Upper lobe of right lung (tissue), 1 donor: ENCODE data around the gene FCHSD1. TPM values are rescaled to one million over a fixed set of nuclear protein-coding genes. Genes with fewer than 3 reads are reported as not detected.
A peak's percentile ranks its signal among the peaks of the same experiment; 100 is the strongest.
"Not testable (repeated sequence)": the region's sequence is repeated elsewhere in the genome, so short reads cannot be mapped to it uniquely, and the experiment has no call there.

Experiments used
- ATAC-seq: fragments of 200-7000 bp; cut with Tn5 transposase; one replicate; pipeline ENCODE4 v1.9.1; 2020; ENCODE audit warnings: mild to moderate bottlenecking, moderate library complexity
- DNase-seq: peaks from one replicate; pipeline ENCODE4 v3.0.0-alpha.2; 2020
- H3K27ac ChIP-seq: fragments of 200-600 bp; one replicate; pipeline ENCODE4 v1.8.0; 2022
- H3K27me3 ChIP-seq: fragments of 200-600 bp; one replicate; pipeline ENCODE4 v1.8.0; 2022; ENCODE audit warnings: mild to moderate bottlenecking
- H3K36me3 ChIP-seq: fragments of 200-600 bp; one replicate; pipeline ENCODE4 v1.8.0; 2022
- H3K4me1 ChIP-seq: fragments of 200-600 bp; one replicate; pipeline ENCODE4 v1.8.0; 2022
- H3K4me3 ChIP-seq: fragments of 200-600 bp; one replicate; pipeline ENCODE4 v1.8.0; 2022; ENCODE audit warnings: mild to moderate bottlenecking
- H3K9me3 ChIP-seq: fragments of 200-600 bp; one replicate; pipeline ENCODE4 v1.8.0; 2022
- intact Hi-C: fragments of 100-400 bp; cut with DNase I; formaldehyde crosslinking; loops from one replicate; pipeline ENCODE4 v1.11.0; 2022
- total RNA-seq: library from RNA; stranded (reverse); fragmentation: NEBNext Ultra II Directional; extraction: Animal tissue kit (Norgen Biotek cat#: 25700); gene quantifications from one replicate; pipeline ENCODE4 v1.2.1, GENCODE V29; 2021
- TF ChIP-seq, protein P1 (sequence below): fragments of 200-600 bp; IDR thresholded peaks from one replicate; pipeline ENCODE4 v1.8.0; 2022; ENCODE audit warnings: antibody characterized with exemption
- donor health status: DM: no; HTN: yes; CAD: no; lungs with severe emphysema.

The FCHSD1 gene
- total RNA-seq, 1 donor from 2014 or later, result 13.6 TPM

DNA sequence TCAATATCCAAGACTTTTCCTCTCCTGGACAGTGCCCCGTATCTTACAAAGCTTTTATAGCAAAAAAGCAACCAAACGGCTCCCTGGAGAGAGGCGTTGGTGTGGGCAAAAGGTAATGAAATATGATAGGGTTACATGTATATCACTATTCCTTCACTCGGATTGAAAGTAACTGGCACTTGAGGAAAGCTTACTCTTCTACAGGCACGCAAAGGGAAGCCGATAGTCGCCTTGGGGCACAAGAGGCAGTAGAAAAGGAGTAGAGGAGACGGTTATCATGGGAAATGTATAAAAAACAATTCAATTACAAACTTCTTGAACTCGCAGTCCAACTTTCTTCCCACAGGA is 33.6 kb downstream of the FCHSD1 start:
- no peak for DNase-seq
- intact Hi-C loops, result no loop called here

DNA sequence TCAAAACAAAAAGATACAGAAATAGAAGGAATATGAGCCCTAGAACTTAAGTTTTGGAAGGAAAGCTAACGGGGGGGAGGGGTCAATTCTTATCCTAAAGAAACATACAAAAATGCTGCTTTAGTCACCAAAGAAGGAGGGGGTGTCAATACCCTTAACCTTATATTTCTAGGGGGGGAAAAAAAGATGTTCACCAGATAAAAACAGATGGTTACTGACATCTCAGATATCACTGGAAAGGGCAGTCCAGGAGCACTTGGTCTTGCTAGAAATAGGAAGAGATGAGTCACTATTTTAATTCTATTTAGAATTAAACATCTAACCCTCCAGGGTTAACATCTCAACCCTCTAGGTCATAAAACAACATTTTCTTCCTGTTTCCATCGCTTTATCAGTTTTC is 34.1 kb downstream of the FCHSD1 start:
- Histone ChIP-seq H3K36me3 (peaks cover 21% of the 10 kb centered on the region), H3K9me3 (no peaks in the 10 kb centered on the region), H3K4me3 (peak overlapping the region; percentile 95), H3K4me1 (peaks cover 38% of the 10 kb centered on the region), H3K27me3 (no peaks in the 10 kb centered on the region), H3K27ac (peak overlapping the region; percentile 95)
- intact Hi-C loops, result no loop called here
- ATAC-seq, result no peak
- no peak for DNase-seq
- TF ChIP-seq, protein P1, sequence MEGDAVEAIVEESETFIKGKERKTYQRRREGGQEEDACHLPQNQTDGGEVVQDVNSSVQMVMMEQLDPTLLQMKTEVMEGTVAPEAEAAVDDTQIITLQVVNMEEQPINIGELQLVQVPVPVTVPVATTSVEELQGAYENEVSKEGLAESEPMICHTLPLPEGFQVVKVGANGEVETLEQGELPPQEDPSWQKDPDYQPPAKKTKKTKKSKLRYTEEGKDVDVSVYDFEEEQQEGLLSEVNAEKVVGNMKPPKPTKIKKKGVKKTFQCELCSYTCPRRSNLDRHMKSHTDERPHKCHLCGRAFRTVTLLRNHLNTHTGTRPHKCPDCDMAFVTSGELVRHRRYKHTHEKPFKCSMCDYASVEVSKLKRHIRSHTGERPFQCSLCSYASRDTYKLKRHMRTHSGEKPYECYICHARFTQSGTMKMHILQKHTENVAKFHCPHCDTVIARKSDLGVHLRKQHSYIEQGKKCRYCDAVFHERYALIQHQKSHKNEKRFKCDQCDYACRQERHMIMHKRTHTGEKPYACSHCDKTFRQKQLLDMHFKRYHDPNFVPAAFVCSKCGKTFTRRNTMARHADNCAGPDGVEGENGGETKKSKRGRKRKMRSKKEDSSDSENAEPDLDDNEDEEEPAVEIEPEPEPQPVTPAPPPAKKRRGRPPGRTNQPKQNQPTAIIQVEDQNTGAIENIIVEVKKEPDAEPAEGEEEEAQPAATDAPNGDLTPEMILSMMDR, result no peak

More for the DNA sequence above, 33.6 kb downstream of the FCHSD1 start:
- H3K27ac ChIP-seq, result peak overlapping the region; percentile 95
- H3K9me3 ChIP-seq, result no peaks in the 10 kb centered on the region
- peaks cover 32% of the 10 kb centered on the region for H3K4me1 ChIP-seq
- ATAC-seq, result no peak
- H3K27me3 ChIP-seq, result no peaks in the 10 kb centered on the region
- TF ChIP-seq, protein P1, result no peak
- peak overlapping the region; percentile 95 for H3K4me3 ChIP-seq
- H3K36me3 ChIP-seq, result peaks cover 26% of the 10 kb centered on the region

DNA sequence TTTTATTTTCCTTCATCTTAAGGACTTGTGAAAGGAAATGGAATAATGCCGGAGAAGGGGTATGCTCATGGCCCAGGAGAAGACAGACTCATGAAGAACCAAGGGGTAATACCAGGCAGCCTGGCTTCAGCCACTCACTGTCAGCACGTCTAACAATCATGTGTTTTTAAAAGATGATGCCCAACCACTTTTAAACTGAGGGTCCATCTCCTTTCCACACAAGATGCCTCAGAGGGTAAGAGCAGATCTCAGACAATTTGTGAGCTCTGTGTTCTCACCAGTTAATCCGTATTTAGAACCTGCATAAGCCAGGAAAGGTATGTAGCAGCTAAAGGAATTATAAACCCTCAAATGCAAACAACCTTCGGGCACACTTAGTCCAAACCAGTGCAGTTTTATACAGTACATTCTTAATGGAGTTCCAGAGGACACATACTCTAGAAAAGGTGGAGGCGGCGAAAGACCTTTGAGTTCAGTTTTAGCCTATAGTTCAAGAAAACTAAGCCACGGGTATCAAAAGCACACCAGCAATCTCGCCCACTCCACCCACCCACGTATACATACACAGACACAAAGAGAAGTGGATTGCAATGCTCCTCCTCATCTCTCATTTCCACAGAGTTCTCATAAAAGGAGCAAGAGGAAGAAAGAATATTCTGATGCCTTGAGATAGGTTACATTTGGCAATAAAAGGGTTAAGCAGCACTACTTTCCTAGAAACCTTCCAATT is 35.1 kb downstream of the FCHSD1 start:
- TF ChIP-seq, protein P1, result no peak
- intact Hi-C loops, result no loop called here
- Histone ChIP-seq H3K4me3 (peak overlapping the region; percentile 17), H3K27ac (no peak overlapping the region), H3K9me3 (no peaks in the 10 kb centered on the region), H3K4me1 (peaks cover 40% of the 10 kb centered on the region), H3K36me3 (peaks cover 11% of the 10 kb centered on the region), H3K27me3 (no peaks in the 10 kb centered on the region)
- DNase-seq (no peak), ATAC-seq (no peak)

DNA sequence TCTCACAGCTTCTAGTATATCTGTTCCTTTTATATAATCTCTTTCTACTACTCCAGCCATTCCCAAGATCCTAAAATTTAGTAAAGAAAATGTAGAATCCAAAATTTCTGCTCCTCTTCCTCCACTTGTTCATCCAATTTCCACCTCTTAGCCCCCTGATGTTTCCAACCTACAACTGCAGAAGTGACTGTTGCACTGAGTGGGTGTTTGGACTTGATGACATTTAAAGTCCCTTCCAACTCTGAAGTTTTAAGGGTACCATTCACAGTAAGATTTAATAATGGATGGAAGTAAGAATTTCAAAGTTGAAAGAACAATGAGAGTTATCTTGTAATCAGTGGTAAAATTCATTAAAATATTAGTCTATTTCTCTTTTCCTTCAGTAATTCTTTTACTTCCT is 37.9 kb downstream of the FCHSD1 start:
- H3K27me3 ChIP-seq, result no peaks in the 10 kb centered on the region
- intact Hi-C loops, result no loop called here
- peaks cover 55% of the 10 kb centered on the region for H3K4me1 ChIP-seq
- DNase-seq, result no peak
- no peak overlapping the region for H3K27ac ChIP-seq
- no peak overlapping the region for H3K4me3 ChIP-seq
- H3K9me3 ChIP-seq, result no peaks in the 10 kb centered on the region
- TF ChIP-seq, protein P1, result no peak
- no peaks in the 10 kb centered on the region for H3K36me3 ChIP-seq
- no peak for ATAC-seq

DNA sequence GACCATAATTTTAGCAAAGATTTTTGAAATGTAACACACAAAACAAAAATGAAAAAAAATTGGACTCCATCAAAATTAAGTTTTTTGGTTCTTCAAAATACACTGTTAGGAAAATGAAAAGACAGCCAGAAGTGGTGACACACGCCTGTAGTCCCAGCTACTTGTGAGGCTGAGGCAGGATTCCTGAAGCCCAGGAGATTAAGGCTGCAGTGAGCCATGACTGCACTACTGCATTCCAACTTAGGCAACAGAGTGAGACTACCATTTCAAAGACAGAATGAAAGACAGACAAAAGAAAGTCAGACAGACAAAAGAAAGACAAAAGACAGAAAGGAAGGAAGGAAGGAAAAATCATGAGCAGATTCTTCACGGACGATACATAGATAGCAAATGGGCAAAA is 39.9 kb downstream of the FCHSD1 start:
- no peak overlapping the region for H3K4me3 ChIP-seq
- H3K36me3 ChIP-seq, result no peaks in the 10 kb centered on the region
- H3K9me3 ChIP-seq, result no peaks in the 10 kb centered on the region
- H3K4me1 ChIP-seq, result peaks cover 52% of the 10 kb centered on the region
- DNase-seq (no peak), ATAC-seq (no peak)
- TF ChIP-seq, protein P1, result no peak
- H3K27me3 ChIP-seq, result no peaks in the 10 kb centered on the region
- intact Hi-C loops, result no loop called here
- H3K27ac ChIP-seq, result no peak overlapping the region

DNA sequence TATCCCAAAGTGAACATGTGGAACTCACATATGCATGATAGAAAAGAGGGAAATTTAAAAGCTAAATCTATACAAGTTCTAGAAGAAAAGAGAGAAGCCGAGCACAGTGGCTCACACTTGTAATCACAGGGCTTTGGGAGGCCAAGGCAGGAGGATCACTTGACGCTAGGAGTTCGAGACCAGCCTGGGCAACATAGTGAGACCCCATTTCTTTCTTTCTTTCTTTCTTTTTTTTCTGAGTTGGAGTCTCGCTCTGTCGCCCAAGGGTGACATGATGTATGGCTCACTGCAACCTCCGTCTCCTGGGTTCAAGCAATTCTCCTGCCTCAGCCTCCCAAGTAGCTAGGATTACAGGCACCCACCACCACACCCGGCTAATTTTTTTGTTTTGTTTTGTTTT is 41.3 kb downstream of the FCHSD1 start:
- H3K9me3 ChIP-seq, DNase-seq, H3K27ac ChIP-seq, intact Hi-C loops, H3K36me3 ChIP-seq, H3K27me3 ChIP-seq, H3K4me3 ChIP-seq, ATAC-seq: not testable (repeated sequence)
- peaks cover 56% of the 10 kb centered on the region for H3K4me1 ChIP-seq
